K562 (cell line): ENCODE results near the gene PRR35. TPM values are rescaled to one million over a fixed set of nuclear protein-coding genes. Genes with fewer than 3 reads are reported as not detected.

ENCODE experiments used
- CBX2 ChIP-seq: fragments of 200-600 bp; sonication (generic); IDR thresholded peaks from one replicate; pipeline ENCODE4 v1.6.1; 2012; ENCODE audit warnings: mild to moderate bottlenecking, low read length, inconsistent platforms; ENCODE audit not compliant: insufficient read depth, poor library complexity, severe bottlenecking
- CCAR2 ChIP-seq: fragments of 200-400 bp; formaldehyde crosslinking; IDR thresholded peaks from 2 replicates; pipeline ENCODE4 v1.6.1; 2017; ENCODE audit warnings: mild to moderate bottlenecking, low read depth, low read length
- CHCHD3 ChIP-seq: fragments of 250-450 bp; sonication (Bioruptor Pico); IDR thresholded peaks from 2 replicates; pipeline ENCODE4 v2.1.2; 2022; ENCODE audit warnings: mild to moderate bottlenecking
- CHD4 ChIP-seq: fragments of 200-600 bp; sonication (generic); IDR thresholded peaks from 3 replicates; pipeline ENCODE4 v1.6.1; 2012; ENCODE audit warnings: low read depth, mild to moderate bottlenecking, mixed read lengths, low read length, inconsistent platforms; ENCODE audit not compliant: insufficient read depth, insufficient replicate concordance, poor library complexity, severe bottlenecking
- HMG20A ChIP-seq: fragments of 450-650 bp; formaldehyde crosslinking; conservative IDR thresholded peaks from 2 replicates; pipeline ENCODE4 v1.4.0; 2020; ENCODE audit warnings: mild to moderate bottlenecking, mixed read lengths
- HSF4 ChIP-seq: fragments of 250-450 bp; sonication (Bioruptor Pico); IDR thresholded peaks from 2 replicates; pipeline ENCODE4 v2.1.2; 2022; ENCODE audit warnings: mild to moderate bottlenecking, moderate library complexity, borderline replicate concordance
- NFATC3 ChIP-seq: fragments of 450-650 bp; IDR thresholded peaks from 2 replicates; pipeline ENCODE4 v1.6.1; 2017; ENCODE audit warnings: mild to moderate bottlenecking
- NFRKB ChIP-seq: fragments of 450-650 bp; IDR thresholded peaks from 2 replicates; pipeline ENCODE4 v1.6.1; 2016; ENCODE audit warnings: low read depth
- NR2C2 ChIP-seq, 2 experiments: fragments of 200-800 bp in 1 of 2; sonication (Bioruptor generic) in 1 of 2; sonication (generic) in 1 of 2; formaldehyde crosslinking in 1 of 2; IDR thresholded peaks; 2 replicates each; pipeline versions ENCODE4 v1.6.1 to v1.8.0; 2016 to 2022; ENCODE audit warnings: mild to moderate bottlenecking in 1 of 2, missing compliant biosample characterization in 1 of 2, missing genetic modification characterization in 1 of 2, missing genetic modification reagents in 1 of 2
- POU5F1 ChIP-seq: fragments of 150-350 bp; IDR thresholded peaks from 2 replicates; pipeline ENCODE4 v1.6.1; 2014; ENCODE audit warnings: borderline replicate concordance, low read length, low read depth, mild to moderate bottlenecking; ENCODE audit not compliant: partially characterized antibody
- PRMT5 ChIP-seq: sonication (generic); formaldehyde crosslinking; IDR thresholded peaks from 2 replicates; pipeline ENCODE4 v1.5.0; 2020; ENCODE audit warnings: missing genetic modification reagents
- RBFOX2 ChIP-seq: fragments of 200-400 bp; formaldehyde crosslinking; IDR thresholded peaks from 2 replicates; pipeline ENCODE4 v1.6.1; 2017; ENCODE audit warnings: low read depth, mild to moderate bottlenecking, low read length, moderate library complexity
- SAFB ChIP-seq: fragments of 200-400 bp; formaldehyde crosslinking; IDR thresholded peaks from 2 replicates; pipeline ENCODE4 v1.6.1; 2017; ENCODE audit warnings: low read depth, low read length, borderline replicate concordance
- SOX6 ChIP-seq: fragments of 450-650 bp; IDR thresholded peaks from 2 replicates; pipeline ENCODE4 v1.6.1; 2014; ENCODE audit warnings: mild to moderate bottlenecking
- SP2 ChIP-seq: IDR thresholded peaks from 2 replicates; pipeline ENCODE4 v1.6.1; 2011; ENCODE audit warnings: mild to moderate bottlenecking, low read depth, low read length, moderate library complexity; ENCODE audit not compliant: poor library complexity, severe bottlenecking; ENCODE audit errors: extremely low read depth
- XRCC3 ChIP-seq: fragments of 450-650 bp; IDR thresholded peaks from 2 replicates; pipeline ENCODE4 v1.6.1; 2017; ENCODE audit warnings: mild to moderate bottlenecking, moderate library complexity
- YBX1 ChIP-seq: fragments of 450-650 bp; IDR thresholded peaks from 2 replicates; pipeline ENCODE4 v1.7.1; 2016; ENCODE audit warnings: mild to moderate bottlenecking
- ZNF780A ChIP-seq: fragments of 250-450 bp; sonication (Bioruptor Pico); IDR thresholded peaks from 2 replicates; pipeline ENCODE4 v1.5.0; 2021; ENCODE audit warnings: mild to moderate bottlenecking
- polyA plus RNA-seq, 8 experiments: library from polyadenylated mRNA; depleted of rRNA in 4 of 8; stranded (reverse) in 5 of 8; unstranded in 3 of 8; fragments of >200 nt; fragmentation: Nextera tagmentation in 2 of 8; fragmentation: Illumina TruSeq in 1 of 8; extraction: Ambion mirVana in 2 of 8; extraction: Trizol in 1 of 8; gene quantifications; 2 replicates each; pipeline versions ENCODE4 v1.2.1 to v1.2.3, GENCODE V29; 2011 to 2014; ENCODE audit warnings: inconsistent platforms in 1 of 8, missing spikeins in 1 of 8
- total RNA-seq, 7 experiments: library from RNA; depleted of rRNA in 6 of 7; stranded (reverse); fragments of >200 nt in 6 of 7; fragmentation: Illumina TruSeq in 2 of 7; extraction: Trizol in 2 of 7; gene quantifications; 2 replicates each; pipeline versions ENCODE4 v1.2.1 to v1.2.3, GENCODE V29; 2011 to 2021; ENCODE audit warnings: low replicate concordance in 1 of 7
- TF ChIP-seq, protein P1 (sequence below): fragments of 450-650 bp; IDR thresholded peaks from 2 replicates; pipeline ENCODE4 v1.6.1; 2016
- TF ChIP-seq, protein P2 (sequence below): fragments of 250-450 bp; sonication (Bioruptor Pico); IDR thresholded peaks from 2 replicates; pipeline ENCODE4 v1.5.0; 2021; ENCODE audit warnings: mild to moderate bottlenecking, moderate library complexity
- TF ChIP-seq, protein P3 (sequence below): sonication (generic); formaldehyde crosslinking; IDR thresholded peaks from 2 replicates; pipeline ENCODE4 v1.8.1; 2023; ENCODE audit warnings: mild to moderate bottlenecking, missing genetic modification reagents, moderate library complexity
- TF ChIP-seq, protein P4 (sequence below), 3 experiments: fragments of 200-800 bp in 1 of 3; sonication (Bioruptor generic) in 1 of 3; sonication (generic) in 1 of 3; formaldehyde crosslinking in 1 of 3; IDR thresholded peaks; 2 replicates each; pipeline versions ENCODE4 v1.6.1 to v1.8.0; 2016 to 2022; ENCODE audit warnings: mild to moderate bottlenecking in 2 of 3, missing compliant biosample characterization in 2 of 3, missing genetic modification characterization in 2 of 3, missing genetic modification reagents in 1 of 3

The PRR35 gene
- total and polyA plus RNA-seq, 9 of the 15 experiments (the other 6 are each of a cell fraction or from before 2014, with no cell fraction given): 0.17 to 0.45 (median 0.21) TPM; not detected in 5

DNA sequence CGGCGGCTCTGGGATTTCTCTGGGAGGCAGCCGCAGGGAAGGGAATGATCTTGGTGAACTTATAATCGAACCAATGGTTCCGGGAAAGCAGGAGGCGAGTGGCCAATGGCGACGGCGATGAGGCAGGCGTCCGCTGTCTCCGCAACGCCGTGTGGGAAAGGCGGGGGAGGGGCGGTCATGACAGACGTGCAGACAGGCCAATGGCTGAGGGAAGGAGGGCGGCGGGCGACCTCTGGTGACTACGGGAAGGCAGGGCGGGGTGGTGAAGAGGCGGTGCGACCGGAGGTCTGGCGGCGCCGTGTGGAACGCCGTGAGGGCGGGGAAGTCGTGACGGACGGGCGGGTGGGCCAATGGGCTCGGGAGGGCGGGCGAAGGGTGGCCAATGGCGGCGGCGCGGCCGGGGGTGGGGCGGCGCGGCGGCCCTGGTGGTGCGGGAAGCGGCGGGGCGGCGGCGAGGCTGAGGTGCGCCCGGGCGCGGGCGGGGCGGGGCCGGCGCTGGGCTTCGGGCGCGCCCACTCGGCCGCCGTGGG lies 29.5 kb downstream of the PRR35 start, which contains the start of gene RAB40C (continued):
- no peak for TF ChIP-seq HSF4 (CRISPR knock-in tag)
- TF ChIP-seq RBFOX2: no peak
- TF ChIP-seq SP2: peak; percentile 80
- no peak for TF ChIP-seq NFATC3
- TF ChIP-seq SAFB: no peak
- TF ChIP-seq, protein P1, sequence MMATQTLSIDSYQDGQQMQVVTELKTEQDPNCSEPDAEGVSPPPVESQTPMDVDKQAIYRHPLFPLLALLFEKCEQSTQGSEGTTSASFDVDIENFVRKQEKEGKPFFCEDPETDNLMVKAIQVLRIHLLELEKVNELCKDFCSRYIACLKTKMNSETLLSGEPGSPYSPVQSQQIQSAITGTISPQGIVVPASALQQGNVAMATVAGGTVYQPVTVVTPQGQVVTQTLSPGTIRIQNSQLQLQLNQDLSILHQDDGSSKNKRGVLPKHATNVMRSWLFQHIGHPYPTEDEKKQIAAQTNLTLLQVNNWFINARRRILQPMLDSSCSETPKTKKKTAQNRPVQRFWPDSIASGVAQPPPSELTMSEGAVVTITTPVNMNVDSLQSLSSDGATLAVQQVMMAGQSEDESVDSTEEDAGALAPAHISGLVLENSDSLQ: peak; percentile 100
- peak; percentile 52; the same call in 1 of the 2 replicates for TF ChIP-seq NFRKB
- TF ChIP-seq POU5F1: no peak
- TF ChIP-seq ZNF780A (CRISPR knock-in tag): no peak
- TF ChIP-seq CBX2: no peak
- TF ChIP-seq CHD4: no peak
- no peak for TF ChIP-seq XRCC3
- no peak for TF ChIP-seq SOX6
- no peak for TF ChIP-seq HMG20A
- TF ChIP-seq, protein P2, sequence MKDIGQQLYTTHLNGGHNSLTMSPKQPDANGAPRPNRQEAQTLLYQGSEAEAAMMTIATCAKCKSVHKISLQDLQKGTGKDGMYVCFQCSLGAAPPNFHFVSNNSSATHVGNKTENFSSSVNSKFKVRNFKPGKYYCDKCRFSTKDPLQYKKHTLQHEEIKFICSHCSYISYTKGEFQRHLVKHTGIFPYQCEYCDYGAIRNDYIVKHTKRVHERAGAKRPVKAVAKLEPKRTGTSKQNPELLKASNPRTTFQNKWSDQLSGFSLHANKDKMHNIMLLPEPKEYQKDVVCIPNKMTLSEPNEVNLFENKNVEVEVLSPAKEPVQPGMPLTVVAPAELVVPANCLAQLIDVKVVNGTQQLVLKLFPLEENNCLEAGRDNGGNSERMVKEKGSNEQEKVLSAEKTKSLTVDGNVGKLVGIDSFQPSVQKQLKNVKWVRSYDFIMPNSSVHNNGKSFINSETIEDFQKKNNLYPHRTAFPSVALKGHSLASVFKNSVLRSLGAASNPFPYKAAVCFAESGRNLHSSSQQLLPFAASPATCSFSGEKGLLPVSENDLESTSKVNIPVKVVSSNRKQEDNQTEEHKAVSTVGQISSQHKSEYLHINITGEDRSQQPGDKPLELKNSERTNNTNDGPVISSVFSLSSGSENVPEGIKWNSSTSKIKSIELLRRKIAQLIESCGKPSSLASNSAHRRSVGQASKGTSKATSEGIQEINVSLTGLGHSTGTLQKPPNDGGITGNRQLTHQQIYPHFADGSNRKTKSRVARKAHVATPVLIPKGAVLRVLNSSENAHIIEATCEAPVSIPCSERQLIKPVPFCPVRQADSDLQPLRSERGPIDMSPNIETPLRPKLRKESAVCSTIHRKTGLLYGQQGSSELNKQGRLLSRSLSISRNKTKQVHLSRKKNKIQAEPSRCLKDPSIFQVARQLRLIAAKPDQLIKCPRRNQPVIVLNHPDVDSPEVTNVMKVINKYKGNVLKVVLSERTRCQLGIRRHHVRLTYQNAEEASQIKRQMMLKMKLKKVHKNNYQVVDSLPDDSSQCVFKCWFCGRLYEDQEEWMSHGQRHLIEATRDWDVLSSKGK (CRISPR knock-in tag): no peak
- TF ChIP-seq CCAR2: no peak
- no peak for TF ChIP-seq YBX1
- TF ChIP-seq PRMT5: no peak
- no peak for TF ChIP-seq NR2C2 (CRISPR knock-in tag; IDR thresholded peaks at IDR 0.05)
- TF ChIP-seq NR2C2 (tag; IDR thresholded peaks at IDR 0.05): 0 out of 2 replicates have a peak, but pooled peaks have one; percentile 1
- no peak for TF ChIP-seq CHCHD3 (CRISPR knock-in tag)
- TF ChIP-seq, protein P3, sequence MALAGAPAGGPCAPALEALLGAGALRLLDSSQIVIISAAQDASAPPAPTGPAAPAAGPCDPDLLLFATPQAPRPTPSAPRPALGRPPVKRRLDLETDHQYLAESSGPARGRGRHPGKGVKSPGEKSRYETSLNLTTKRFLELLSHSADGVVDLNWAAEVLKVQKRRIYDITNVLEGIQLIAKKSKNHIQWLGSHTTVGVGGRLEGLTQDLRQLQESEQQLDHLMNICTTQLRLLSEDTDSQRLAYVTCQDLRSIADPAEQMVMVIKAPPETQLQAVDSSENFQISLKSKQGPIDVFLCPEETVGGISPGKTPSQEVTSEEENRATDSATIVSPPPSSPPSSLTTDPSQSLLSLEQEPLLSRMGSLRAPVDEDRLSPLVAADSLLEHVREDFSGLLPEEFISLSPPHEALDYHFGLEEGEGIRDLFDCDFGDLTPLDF (CRISPR knock-in tag): no peak
- TF ChIP-seq, protein P4, sequence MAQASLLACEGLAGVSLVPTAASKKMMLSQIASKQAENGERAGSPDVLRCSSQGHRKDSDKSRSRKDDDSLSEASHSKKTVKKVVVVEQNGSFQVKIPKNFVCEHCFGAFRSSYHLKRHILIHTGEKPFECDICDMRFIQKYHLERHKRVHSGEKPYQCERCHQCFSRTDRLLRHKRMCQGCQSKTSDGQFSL (CRISPR knock-in tag; IDR thresholded peaks at IDR 0.05): no peak
- TF ChIP-seq, protein P4 (tag; IDR thresholded peaks at IDR 0.05): no peak
